Heart left ventricle (tissue), 13 donors: Measurements from ENCODE around the gene STON1.

Experiments
- CTCF ChIP-seq, 12 donors: fragments of 200-600 bp; sonication (generic) in 4 of 12; IDR thresholded peaks; one replicate each; pipeline versions ENCODE4 v1.5.0 to v1.8.0; 2018 to 2022; ENCODE audit warnings: antibody characterized with exemption in 12 of 12, mild to moderate bottlenecking in 5 of 12
- POLR2A ChIP-seq, 2 donors: fragments of 450-650 bp; IDR thresholded peaks; one replicate each; pipeline ENCODE4 v1.6.1; 2017; ENCODE audit warnings: antibody characterized with exemption in 2 of 2, mild to moderate bottlenecking in 2 of 2, moderate library complexity in 2 of 2
- donor health status: ischemic (EF 13 %, LVEDD 7.1; RV severe dilation, severe dysfunction).
- donor health status: DM: no; HTN: yes; CAD: no.
- donor health status: DM: no; HTN: no; CAD: no.
- donor health status: ischemic (EF 25% LVEDD 6.9; RV normal size, moderate dysfunction).
- donor health status: ischemic (EF 25% LVEDD 5.7; RV mildly dilated, moderate dysfunction).
- donor health status: ischemic (EF 35%, LVEDD 5.7; RV mildly dilated, moderate dysfunction).
- donor health status: nonischemic (EF 11% LVEDD 7.7; RV severe dilation, severe dysfunction).
- donor health status: DM: yes; HTN: yes; CAD: no.
- donor health status: PGD.
- donor health status: ischemic (EF 29% LVEDD 5.4; RV normal size, mild dysfunction).
- donor health status: nonischemic (EF 23%, LVEDD 6.1; RV moderate dilation, normal function).

- no peak for TF ChIP-seq CTCF (IDR thresholded peaks at IDR 0.05)
- TF ChIP-seq POLR2A (IDR thresholded peaks at IDR 0.05): no peak
Measured at GRCh38 chr2:48528431-48528830, 1.5 kb upstream of the STON1 start.
